HFFc6 (cell line): ENCODE measurements around the gene ALDH1A1. TPM values are rescaled to one million over a fixed set of nuclear protein-coding genes. Genes with fewer than 3 reads are reported as not detected.

Experiments used
- DNase-seq: peaks from one replicate; pipeline ENCODE4 v3.0.0-alpha.2; 2018
- H3K27ac Mint-ChIP-seq: 2 replicates; pipeline ENCODE4 v1.8.0; 2020; ENCODE audit warnings: mild to moderate bottlenecking, mixed read lengths
- H3K27me3 Mint-ChIP-seq: 2 replicates; pipeline ENCODE4 v1.8.0; 2021; ENCODE audit warnings: mild to moderate bottlenecking, moderate library complexity, mixed read lengths; ENCODE audit not compliant: insufficient read depth
- H3K36me3 Mint-ChIP-seq: 2 replicates; pipeline ENCODE4 v1.8.0; 2021; ENCODE audit warnings: low read depth, mixed read lengths
- H3K4me1 Mint-ChIP-seq: 2 replicates; pipeline ENCODE4 v1.8.0; 2020; ENCODE audit warnings: low read depth, mixed read lengths
- H3K4me3 Mint-ChIP-seq: 2 replicates; pipeline ENCODE4 v1.8.0; 2020; ENCODE audit warnings: mild to moderate bottlenecking, moderate library complexity, mixed read lengths
- H3K9me3 Mint-ChIP-seq: 2 replicates; pipeline ENCODE4 v1.8.0; 2020; ENCODE audit warnings: mild to moderate bottlenecking, mixed read lengths
- CTCF ChIP-seq: fragments of 200-600 bp; sonication (generic); IDR thresholded peaks from 2 replicates; pipeline ENCODE4 v1.5.0; 2021; ENCODE audit warnings: antibody characterized with exemption, mild to moderate bottlenecking
- total RNA-seq, 6 experiments: library from RNA; stranded (reverse); fragmentation: NEBNext Ultra II Directional; extraction: Animal tissue kit (Norgen Biotek cat#: 25700); gene quantifications; 2 replicates in 1 of 6; 3 replicates in 5 of 6; pipeline ENCODE4 v1.2.3, GENCODE V29; 2021

The ALDH1A1 gene
- total RNA-seq, 6 experiments from 2014 or later = 166 to 720 (median 656) TPM

GRCh38 chr9:72930828-72931227 is 22.0 kb downstream of the ALDH1A1 start:
- peaks cover 30% of the 10 kb centered on the region; the same call in 1 of the 2 replicates for H3K36me3 Mint-ChIP-seq
- H3K9me3 Mint-ChIP-seq = no peaks in the 10 kb centered on the region
- H3K27me3 Mint-ChIP-seq = no peaks in the 10 kb centered on the region
- DNase-seq = no peak
- H3K4me1 Mint-ChIP-seq = peaks cover 53% of the 10 kb centered on the region
- H3K27ac Mint-ChIP-seq = no peak overlapping the region; the same call in 1 of the 2 replicates
- no peak for TF ChIP-seq CTCF
- H3K4me3 Mint-ChIP-seq = no peak overlapping the region; the same call in 1 of the 2 replicates

- Mint-ChIP-seq H3K4me3 (no peak overlapping the region), H3K9me3 (no peaks in the 10 kb centered on the region), H3K27me3 (no peaks in the 10 kb centered on the region), H3K36me3 (peaks cover 36% of the 10 kb centered on the region; the same call in 1 of the 2 replicates), H3K27ac (no peak overlapping the region), H3K4me1 (peaks cover 57% of the 10 kb centered on the region)
- DNase-seq = no peak
- TF ChIP-seq CTCF = no peak
Measured at GRCh38 chr9:72929542-72929941, 23.3 kb downstream of the ALDH1A1 start.

GRCh38 chr9:72928042-72928507 is 24.8 kb downstream of the ALDH1A1 start:
- Mint-ChIP-seq H3K4me3 (no peak overlapping the region), H3K4me1 (peaks cover 47% of the 10 kb centered on the region), H3K27ac (no peak overlapping the region), H3K36me3 (peaks cover 35% of the 10 kb centered on the region; the same call in 1 of the 2 replicates), H3K9me3 (no peaks in the 10 kb centered on the region), H3K27me3 (no peaks in the 10 kb centered on the region)
- DNase-seq = no peak
- TF ChIP-seq CTCF = no peak

- TF ChIP-seq CTCF = no peak
- no peak for DNase-seq
- Mint-ChIP-seq H3K9me3 (no peaks in the 10 kb centered on the region), H3K4me3 (no peak overlapping the region), H3K27me3 (no peaks in the 10 kb centered on the region), H3K27ac (no peak overlapping the region), H3K36me3 (peaks cover 45% of the 10 kb centered on the region), H3K4me1 (peaks cover 44% of the 10 kb centered on the region)
Measured at GRCh38 chr9:72926506-72926905, 26.3 kb downstream of the ALDH1A1 start.

GRCh38 chr9:72925891-72926290 is 27.0 kb downstream of the ALDH1A1 start:
- Mint-ChIP-seq H3K27me3 (no peaks in the 10 kb centered on the region), H3K4me1 (peaks cover 44% of the 10 kb centered on the region), H3K4me3 (no peak overlapping the region), H3K9me3 (no peaks in the 10 kb centered on the region), H3K36me3 (peaks cover 43% of the 10 kb centered on the region), H3K27ac (no peak overlapping the region)
- DNase-seq = no peak
- no peak for TF ChIP-seq CTCF
